ENCODE measurements around the gene CDH4. TPM values are rescaled to one million over a fixed set of nuclear protein-coding genes. Genes with fewer than 3 reads are reported as not detected.

The CDH4 gene
- total and polyA plus RNA-seq, 2 donors from 2014 or later = 1.1 TPM; not detected in 1

DNA sequence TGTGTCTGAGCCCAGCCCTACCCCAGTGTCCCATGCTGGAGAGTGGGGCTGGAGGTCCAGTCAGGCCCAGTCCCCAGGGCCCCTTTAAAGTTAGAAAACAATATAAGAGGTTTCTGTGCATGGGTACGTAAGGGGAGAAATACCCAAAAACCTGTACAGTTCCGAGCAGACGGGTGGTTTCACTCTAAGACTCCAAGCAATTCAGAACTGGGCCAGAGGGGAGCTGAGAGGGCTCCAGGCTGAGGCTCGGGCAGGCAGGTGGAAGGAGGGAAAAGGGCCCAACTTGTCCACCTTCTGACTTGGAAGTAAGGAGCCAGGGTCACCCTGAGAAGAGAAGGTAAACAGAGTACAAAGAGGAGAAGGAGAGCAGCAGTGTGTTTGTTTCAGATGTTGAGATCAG lies 296.0 kb downstream of the CDH4 start:
- DNase-seq (peak in 1 of 5 donors; percentile 11), FAIRE-seq (no peak)
- Histone ChIP-seq H3K27me3 (ENCODE audit: control insufficient read depth, insufficient read depth, low read length) (no peaks in the 10 kb centered on the region), H3K27ac (ENCODE audit: low read depth in 2 of 2, low read length in 2 of 2) (no peak overlapping the region), H3K36me3 (ENCODE audit: control insufficient read depth in 2 of 3, insufficient read depth in 3 of 3, low read length in 3 of 3) (no peaks in the 10 kb centered on the region), H3K4me3 (ENCODE audit: low read length in 3 of 3) (no peak overlapping the region), H3K4me1 (ENCODE audit: control insufficient read depth in 2 of 3, insufficient read depth in 2 of 3, low read depth in 1 of 3, low read length in 3 of 3) (no peaks in the 10 kb centered on the region), H3K9ac (ENCODE audit: low read length in 3 of 3) (no peak overlapping the region), H3K9me3 (ENCODE audit: control insufficient read depth in 2 of 3, insufficient read depth in 1 of 3, low read length in 3 of 3) (no peaks in the 10 kb centered on the region)
- intact Hi-C loops (cut with DNase I) = no loop called here
- TF ChIP-seq, protein P1, sequence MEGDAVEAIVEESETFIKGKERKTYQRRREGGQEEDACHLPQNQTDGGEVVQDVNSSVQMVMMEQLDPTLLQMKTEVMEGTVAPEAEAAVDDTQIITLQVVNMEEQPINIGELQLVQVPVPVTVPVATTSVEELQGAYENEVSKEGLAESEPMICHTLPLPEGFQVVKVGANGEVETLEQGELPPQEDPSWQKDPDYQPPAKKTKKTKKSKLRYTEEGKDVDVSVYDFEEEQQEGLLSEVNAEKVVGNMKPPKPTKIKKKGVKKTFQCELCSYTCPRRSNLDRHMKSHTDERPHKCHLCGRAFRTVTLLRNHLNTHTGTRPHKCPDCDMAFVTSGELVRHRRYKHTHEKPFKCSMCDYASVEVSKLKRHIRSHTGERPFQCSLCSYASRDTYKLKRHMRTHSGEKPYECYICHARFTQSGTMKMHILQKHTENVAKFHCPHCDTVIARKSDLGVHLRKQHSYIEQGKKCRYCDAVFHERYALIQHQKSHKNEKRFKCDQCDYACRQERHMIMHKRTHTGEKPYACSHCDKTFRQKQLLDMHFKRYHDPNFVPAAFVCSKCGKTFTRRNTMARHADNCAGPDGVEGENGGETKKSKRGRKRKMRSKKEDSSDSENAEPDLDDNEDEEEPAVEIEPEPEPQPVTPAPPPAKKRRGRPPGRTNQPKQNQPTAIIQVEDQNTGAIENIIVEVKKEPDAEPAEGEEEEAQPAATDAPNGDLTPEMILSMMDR (IDR thresholded peaks at IDR 0.05; ENCODE audit: borderline replicate concordance, extremely low read depth, insufficient read depth) = no peak

DNA sequence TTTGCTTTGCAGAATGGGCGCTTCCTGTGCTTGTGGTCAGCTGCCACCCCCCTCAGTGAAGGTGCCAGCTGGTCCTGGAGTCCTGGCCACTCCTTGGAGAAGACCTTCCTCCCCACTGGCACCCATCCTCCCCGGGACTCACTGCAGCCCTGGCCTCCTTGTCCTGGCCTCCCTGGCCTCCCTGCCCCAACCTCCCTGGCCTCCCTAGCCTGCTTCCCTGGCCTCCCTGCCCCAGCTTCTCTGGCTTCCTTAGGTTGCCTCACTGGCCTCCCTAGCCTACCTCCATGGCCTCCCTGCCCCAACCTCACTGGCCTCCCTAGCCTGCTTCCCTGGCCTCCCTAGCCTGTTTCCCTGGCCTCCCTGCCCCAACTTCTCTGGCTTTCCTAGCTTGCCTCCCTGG lies 297.8 kb downstream of the CDH4 start:
- intact Hi-C loops (cut with DNase I) = no loop called here

DNA sequence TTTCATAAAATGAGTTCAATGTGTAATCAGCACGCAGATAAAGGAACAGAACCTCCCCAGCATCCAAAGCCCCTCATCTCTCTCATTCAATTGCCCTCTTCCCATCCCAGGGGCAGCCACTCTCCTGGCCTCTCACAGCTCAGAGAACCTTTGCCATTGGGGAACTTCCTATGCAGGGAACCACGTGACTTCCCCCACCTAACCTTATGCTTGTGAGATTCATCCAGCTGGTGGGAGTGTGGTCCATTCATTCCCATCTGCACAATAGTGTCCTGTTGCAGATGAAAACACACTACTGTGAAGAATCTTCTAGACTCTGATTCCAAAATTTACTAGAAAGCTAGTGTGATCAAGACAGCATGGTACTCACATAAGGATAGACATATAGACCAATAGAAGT lies 299.3 kb downstream of the CDH4 start:
- TF ChIP-seq, protein P1 (IDR thresholded peaks at IDR 0.05; ENCODE audit: borderline replicate concordance, extremely low read depth, insufficient read depth) = no peak
- H3K27ac ChIP-seq (ENCODE audit: low read depth in 2 of 2, low read length in 2 of 2) = no peak overlapping the region
- no peaks in the 10 kb centered on the region for H3K27me3 ChIP-seq (ENCODE audit: control insufficient read depth, insufficient read depth, low read length)
- DNase-seq (peak in 1 of 5 donors; percentile 7), FAIRE-seq (no peak)
- no peaks in the 10 kb centered on the region for H3K4me1 ChIP-seq (ENCODE audit: control insufficient read depth in 2 of 3, insufficient read depth in 2 of 3, low read depth in 1 of 3, low read length in 3 of 3)
- no peak overlapping the region for H3K9ac ChIP-seq (ENCODE audit: low read length in 3 of 3)
- H3K4me3 ChIP-seq (ENCODE audit: low read length in 3 of 3) = no peak overlapping the region
- no peaks in the 10 kb centered on the region for H3K9me3 ChIP-seq (ENCODE audit: control insufficient read depth in 2 of 3, insufficient read depth in 1 of 3, low read length in 3 of 3)
- H3K36me3 ChIP-seq (ENCODE audit: control insufficient read depth in 2 of 3, insufficient read depth in 3 of 3, low read length in 3 of 3) = no peaks in the 10 kb centered on the region
- intact Hi-C loops (cut with DNase I) = no loop called here

More for the DNA sequence above, 297.8 kb downstream of the CDH4 start:
- TF ChIP-seq, protein P1 (IDR thresholded peaks at IDR 0.05; ENCODE audit: borderline replicate concordance, extremely low read depth, insufficient read depth) = no peak
- no peak overlapping the region for H3K9ac ChIP-seq (ENCODE audit: low read length in 3 of 3)
- no peak overlapping the region for H3K4me3 ChIP-seq (ENCODE audit: low read length in 3 of 3)
- H3K36me3 ChIP-seq (ENCODE audit: control insufficient read depth in 2 of 3, insufficient read depth in 3 of 3, low read length in 3 of 3) = no peaks in the 10 kb centered on the region
- no peaks in the 10 kb centered on the region for H3K27me3 ChIP-seq (ENCODE audit: control insufficient read depth, insufficient read depth, low read length)
- no peaks in the 10 kb centered on the region for H3K4me1 ChIP-seq (ENCODE audit: control insufficient read depth in 2 of 3, insufficient read depth in 2 of 3, low read depth in 1 of 3, low read length in 3 of 3)
- peak in 1 of 5 donors; percentile 35 for DNase-seq
- H3K27ac ChIP-seq (ENCODE audit: low read depth in 2 of 2, low read length in 2 of 2) = no peak overlapping the region
- no peak for FAIRE-seq
- H3K9me3 ChIP-seq (ENCODE audit: control insufficient read depth in 2 of 3, insufficient read depth in 1 of 3, low read length in 3 of 3) = no peaks in the 10 kb centered on the region

DNA sequence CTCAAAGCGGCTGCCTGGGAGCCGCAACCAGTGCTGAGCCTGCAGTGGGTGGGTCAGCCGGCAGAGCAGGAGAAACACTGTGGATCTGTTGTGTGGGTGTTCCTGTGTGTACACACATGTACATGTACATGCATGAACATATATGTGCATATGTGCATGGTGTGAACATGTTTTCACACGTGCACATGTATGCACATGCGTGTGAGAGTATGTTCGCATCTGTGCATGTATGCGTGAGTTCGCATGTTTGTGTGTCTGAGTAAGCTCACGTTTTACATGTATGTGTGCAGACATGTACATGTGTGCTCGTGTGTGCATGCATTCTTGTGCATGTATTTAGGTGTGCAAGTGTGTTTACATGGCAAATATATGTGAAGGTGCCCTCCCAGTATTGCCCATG lies 302.6 kb downstream of the CDH4 start:
- FAIRE-seq = no peak
- intact Hi-C loops (cut with DNase I) = no loop called here

More for the DNA sequence above, 302.6 kb downstream of the CDH4 start:
- DNase-seq = no peak
- no peaks in the 10 kb centered on the region for H3K4me1 ChIP-seq (ENCODE audit: control insufficient read depth in 2 of 3, insufficient read depth in 2 of 3, low read depth in 1 of 3, low read length in 3 of 3)
- TF ChIP-seq, protein P1 (IDR thresholded peaks at IDR 0.05; ENCODE audit: borderline replicate concordance, extremely low read depth, insufficient read depth) = no peak
- H3K9ac ChIP-seq (ENCODE audit: low read length in 3 of 3) = no peak overlapping the region
- no peak overlapping the region for H3K4me3 ChIP-seq (ENCODE audit: low read length in 3 of 3)
- no peaks in the 10 kb centered on the region for H3K36me3 ChIP-seq (ENCODE audit: control insufficient read depth in 2 of 3, insufficient read depth in 3 of 3, low read length in 3 of 3)
- H3K27ac ChIP-seq (ENCODE audit: low read depth in 2 of 2, low read length in 2 of 2) = no peak overlapping the region
- H3K27me3 ChIP-seq (ENCODE audit: control insufficient read depth, insufficient read depth, low read length) = no peaks in the 10 kb centered on the region
- H3K9me3 ChIP-seq (ENCODE audit: control insufficient read depth in 2 of 3, insufficient read depth in 1 of 3, low read length in 3 of 3) = no peaks in the 10 kb centered on the region

Data from kidney (tissue), 14 donors.